Calu3 (cell line): Measurements from ENCODE around the gene GPR68. TPM values are rescaled to one million over a fixed set of nuclear protein-coding genes. Genes with fewer than 3 reads are reported as not detected.

Source experiments
- BruUV-seq: library from RNA; stranded (reverse); fragments of 400-500 nt; replicated peaks from 2 replicates; lab custom pipeline; 2021; lab: Mats Ljungman, UMichigan
- CTCF ChIA-PET: fragments of 300-600 bp; sonication (Branson Sonifier 250); formaldehyde crosslinking; loops from one replicate; lab custom pipeline; 2022; ENCODE audit warnings: antibody characterized with exemption; lab: Charles Lee
- DNase-seq: peaks from one replicate; pipeline ENCODE4 v3.0.0; 2022
- H3K27ac Mint-ChIP-seq: one replicate; pipeline ENCODE4 v1.8.0; 2022; ENCODE audit warnings: mixed read lengths; ENCODE audit not compliant: unreplicated experiment
- H3K27me3 Mint-ChIP-seq: one replicate; pipeline ENCODE4 v1.8.0; 2022; ENCODE audit warnings: mixed read lengths; ENCODE audit not compliant: unreplicated experiment
- H3K36me3 Mint-ChIP-seq: one replicate; pipeline ENCODE4 v1.8.0; 2022; ENCODE audit warnings: mild to moderate bottlenecking, moderate library complexity, mixed read lengths; ENCODE audit not compliant: insufficient read depth, unreplicated experiment
- H3K4me1 Mint-ChIP-seq: one replicate; pipeline ENCODE4 v1.8.0; 2022; ENCODE audit warnings: mild to moderate bottlenecking, low read depth, mixed read lengths; ENCODE audit not compliant: unreplicated experiment
- H3K4me3 Mint-ChIP-seq: one replicate; pipeline ENCODE4 v1.8.0; 2022; ENCODE audit warnings: mild to moderate bottlenecking, low read depth, moderate library complexity, mixed read lengths; ENCODE audit not compliant: unreplicated experiment
- H3K9me3 Mint-ChIP-seq: one replicate; pipeline ENCODE4 v1.8.0; 2022; ENCODE audit warnings: low read depth, mixed read lengths; ENCODE audit not compliant: unreplicated experiment
- intact Hi-C: fragments of 100-400 bp; cut with micrococcal nuclease; formaldehyde crosslinking; loops from one replicate; pipeline ENCODE4 v1.10.0; 2022; ENCODE audit not compliant: unreplicated experiment
- total RNA-seq: library from RNA; stranded (reverse); gene quantifications from 2 replicates; pipeline ENCODE4 v1.2.3, GENCODE V29; 2022
- TF ChIP-seq, protein P1 (sequence below): fragments of 200-600 bp; IDR thresholded peaks from one replicate; pipeline ENCODE4 v1.8.0; 2022; ENCODE audit warnings: antibody characterized with exemption; ENCODE audit not compliant: unreplicated experiment

The GPR68 gene
- total RNA-seq, 1 experiment from 2014 or later: not detected

GRCh38 chr14:91282954-91283645, 38.6 kb upstream of the GPR68 start:
- Mint-ChIP-seq H3K4me1 (no peaks in the 10 kb centered on the region), H3K36me3 (peaks cover 6% of the 10 kb centered on the region), H3K27ac (no peak overlapping the region), H3K9me3 (no peaks in the 10 kb centered on the region), H3K4me3 (no peak overlapping the region), H3K27me3 (no peaks in the 10 kb centered on the region)
- intact Hi-C loops: no loop called here
- BruUV-seq: no TSS peak
- TF ChIP-seq, protein P1, sequence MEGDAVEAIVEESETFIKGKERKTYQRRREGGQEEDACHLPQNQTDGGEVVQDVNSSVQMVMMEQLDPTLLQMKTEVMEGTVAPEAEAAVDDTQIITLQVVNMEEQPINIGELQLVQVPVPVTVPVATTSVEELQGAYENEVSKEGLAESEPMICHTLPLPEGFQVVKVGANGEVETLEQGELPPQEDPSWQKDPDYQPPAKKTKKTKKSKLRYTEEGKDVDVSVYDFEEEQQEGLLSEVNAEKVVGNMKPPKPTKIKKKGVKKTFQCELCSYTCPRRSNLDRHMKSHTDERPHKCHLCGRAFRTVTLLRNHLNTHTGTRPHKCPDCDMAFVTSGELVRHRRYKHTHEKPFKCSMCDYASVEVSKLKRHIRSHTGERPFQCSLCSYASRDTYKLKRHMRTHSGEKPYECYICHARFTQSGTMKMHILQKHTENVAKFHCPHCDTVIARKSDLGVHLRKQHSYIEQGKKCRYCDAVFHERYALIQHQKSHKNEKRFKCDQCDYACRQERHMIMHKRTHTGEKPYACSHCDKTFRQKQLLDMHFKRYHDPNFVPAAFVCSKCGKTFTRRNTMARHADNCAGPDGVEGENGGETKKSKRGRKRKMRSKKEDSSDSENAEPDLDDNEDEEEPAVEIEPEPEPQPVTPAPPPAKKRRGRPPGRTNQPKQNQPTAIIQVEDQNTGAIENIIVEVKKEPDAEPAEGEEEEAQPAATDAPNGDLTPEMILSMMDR: no peak
- CTCF ChIA-PET: no interaction called here
- DNase-seq: no peak

GRCh38 chr14:91281346-91281745, 36.8 kb upstream of the GPR68 start:
- no peak for DNase-seq
- Mint-ChIP-seq H3K4me3 (no peak overlapping the region), H3K27me3 (no peaks in the 10 kb centered on the region), H3K36me3 (peaks cover 6% of the 10 kb centered on the region), H3K9me3 (no peaks in the 10 kb centered on the region), H3K4me1 (no peaks in the 10 kb centered on the region), H3K27ac (no peak overlapping the region)
- intact Hi-C loops: no loop called here
- no TSS peak for BruUV-seq
- TF ChIP-seq, protein P1: no peak
- CTCF ChIA-PET: no interaction called here

DNA sequence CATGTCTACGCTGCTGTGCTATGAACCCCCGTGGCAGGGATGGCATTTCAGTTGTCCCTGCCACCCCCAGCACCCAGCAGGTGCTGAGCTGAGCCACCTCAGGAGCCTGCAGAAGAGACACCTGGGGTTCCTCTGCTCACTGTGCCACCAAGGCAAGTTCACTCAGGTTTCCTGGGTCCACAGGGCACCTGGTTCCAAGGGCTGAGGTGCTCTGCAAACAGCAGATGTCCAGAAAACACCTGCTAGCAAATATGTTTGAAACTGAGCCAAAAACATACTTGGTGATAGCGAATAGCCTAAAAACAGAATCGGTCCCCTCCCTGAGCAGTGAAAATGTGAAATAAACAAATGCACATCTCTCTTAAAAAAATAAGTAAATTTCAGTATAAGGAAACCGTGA, 35.6 kb upstream of the GPR68 start:
- H3K36me3 Mint-ChIP-seq: no peaks in the 10 kb centered on the region

DNA sequence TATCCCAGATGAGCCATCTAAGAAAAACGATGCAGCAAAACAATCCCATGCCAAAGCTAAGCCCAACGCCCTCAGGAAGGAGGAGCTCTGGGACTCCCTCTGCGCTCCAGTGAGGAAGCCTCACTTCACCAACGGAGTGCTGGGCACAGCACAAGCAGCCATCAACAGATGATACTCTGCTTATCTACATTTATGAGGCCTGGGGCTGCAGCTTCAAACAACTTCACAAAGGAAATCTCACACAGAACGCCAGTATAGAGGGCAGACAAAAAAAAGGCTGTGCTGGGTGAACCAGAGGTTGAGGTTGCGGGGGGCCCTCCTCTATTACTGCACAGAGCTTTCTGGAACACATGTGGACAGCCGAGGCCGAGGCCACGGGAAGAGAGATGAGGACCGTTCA, 34.9 kb upstream of the GPR68 start:
- CTCF ChIA-PET: no interaction called here
- no peaks in the 10 kb centered on the region for H3K4me1 Mint-ChIP-seq
- H3K9me3 Mint-ChIP-seq: no peaks in the 10 kb centered on the region
- H3K27ac Mint-ChIP-seq: no peak overlapping the region
- H3K27me3 Mint-ChIP-seq: no peaks in the 10 kb centered on the region
- H3K36me3 Mint-ChIP-seq: no peaks in the 10 kb centered on the region
- no peak for DNase-seq
- BruUV-seq: no TSS peak
- TF ChIP-seq, protein P1: no peak
- no peak overlapping the region for H3K4me3 Mint-ChIP-seq
- intact Hi-C loops: no loop called here

More for the DNA sequence above, 35.6 kb upstream of the GPR68 start:
- CTCF ChIA-PET: interaction anchor here (0.6 kb wide), 1 partner anchor 107 kb away, joined by 3 read pairs; no protein-coding TSS in a partner anchor
- DNase-seq: no peak
- intact Hi-C loops: no loop called here
- BruUV-seq: no TSS peak
- no peaks in the 10 kb centered on the region for H3K27me3 Mint-ChIP-seq
- no peaks in the 10 kb centered on the region for H3K4me1 Mint-ChIP-seq
- no peak overlapping the region for H3K4me3 Mint-ChIP-seq
- H3K27ac Mint-ChIP-seq: no peak overlapping the region
- TF ChIP-seq, protein P1: no peak
- no peaks in the 10 kb centered on the region for H3K9me3 Mint-ChIP-seq
